GM18861 (cell line): ENCODE data around the gene AGR2.
"Not testable (repeated sequence)": the region's sequence is repeated elsewhere in the genome, so short reads cannot be mapped to it uniquely, and the experiment has no call there.

ENCODE experiments used
- ATAC-seq: cut with Tn5 transposase; IDR thresholded peaks from one replicate; pipeline ENCODE4 v1.9.1; 2021; ENCODE audit not compliant: unreplicated experiment

The AGR2 gene

GRCh38 chr7:16774986-16775385 lies 29.8 kb downstream of the AGR2 start:
- no peak for ATAC-seq

GRCh38 chr7:16774294-16774693 lies 30.5 kb downstream of the AGR2 start:
- no peak for ATAC-seq

- no peak for ATAC-seq
These were observed 30.9 kb downstream of the AGR2 start for GRCh38 chr7:16773884-16774283.

GRCh38 chr7:16773326-16773725 lies 31.5 kb downstream of the AGR2 start:
- ATAC-seq, result no peak

- ATAC-seq, result no peak
These were observed 34.0 kb downstream of the AGR2 start for GRCh38 chr7:16770657-16771329.

- not testable (repeated sequence) for ATAC-seq
These were observed 34.8 kb downstream of the AGR2 start for GRCh38 chr7:16769994-16770393.

- no peak for ATAC-seq
These were observed 39.4 kb downstream of the AGR2 start for GRCh38 chr7:16765436-16765859.

GRCh38 chr7:16764942-16765341 lies 39.9 kb downstream of the AGR2 start:
- ATAC-seq, result no peak

- no peak for ATAC-seq
These were observed 42.6 kb downstream of the AGR2 start for GRCh38 chr7:16762177-16762576.

- ATAC-seq, result no peak
These were observed 45.0 kb downstream of the AGR2 start for GRCh38 chr7:16759840-16760239.

GRCh38 chr7:16758631-16759611 lies 45.9 kb downstream of the AGR2 start:
- ATAC-seq, result no peak

GRCh38 chr7:16758036-16758435 lies 46.8 kb downstream of the AGR2 start:
- ATAC-seq, result no peak

GRCh38 chr7:16755397-16755796 lies 49.4 kb downstream of the AGR2 start:
- ATAC-seq, result no peak

- ATAC-seq, result no peak
These were observed 49.9 kb downstream of the AGR2 start for GRCh38 chr7:16754856-16755317.

- no peak for ATAC-seq
These were observed 50.6 kb downstream of the AGR2 start for GRCh38 chr7:16753932-16754855.

- no peak for ATAC-seq
These were observed 51.5 kb downstream of the AGR2 start, which contains the start of gene TSPAN13 for GRCh38 chr7:16753102-16753931. TSPAN13 (plus strand) TSS chr7:16753755; CDS start chr7:16753968, 213 bp downstream.

- no peak for ATAC-seq
These were observed 57.7 kb downstream of the AGR2 start for GRCh38 chr7:16747102-16747501.

GRCh38 chr7:16745645-16746044 lies 59.2 kb downstream of the AGR2 start:
- ATAC-seq, result no peak

- ATAC-seq, result no peak
These were observed 60.1 kb downstream of the AGR2 start for GRCh38 chr7:16744518-16745250.
